Esophagus squamous epithelium (tissue), 4 donors: ENCODE measurements around the gene CANX.

Source experiments
- POLR2A ChIP-seq, 4 donors: fragments of 450-650 bp; IDR thresholded peaks; one replicate each; pipeline ENCODE4 v1.6.1; 2017; ENCODE audit warnings: antibody characterized with exemption in 4 of 4, mild to moderate bottlenecking in 4 of 4, moderate library complexity in 3 of 4
- TF ChIP-seq, protein P1 (sequence below), 6 experiments: fragments of 450-650 bp in 4 of 6; fragments of 200-600 bp in 2 of 6; sonication (generic) in 2 of 6; IDR thresholded peaks; one replicate each; pipeline ENCODE4 v1.5.1; 2016 to 2019; ENCODE audit warnings: antibody characterized with exemption in 6 of 6, mild to moderate bottlenecking in 4 of 6, moderate library complexity in 4 of 6

DNA sequence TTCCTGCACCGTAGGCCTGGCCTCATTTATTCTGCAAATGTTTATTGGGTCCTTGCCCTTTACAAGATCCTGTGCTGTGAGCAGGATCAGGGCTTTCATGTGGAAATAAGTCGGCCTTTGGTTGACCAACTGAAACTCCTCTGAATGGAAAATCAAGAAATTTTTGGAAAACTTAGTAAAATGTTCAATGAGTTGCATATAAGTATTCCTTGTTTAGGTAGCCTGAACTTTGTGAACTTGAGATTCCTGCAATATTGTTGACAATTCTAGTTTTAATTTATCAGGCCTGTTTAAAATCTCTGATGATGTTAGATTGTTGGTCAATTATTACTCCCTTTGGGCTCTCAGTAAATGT, 35.0 kb downstream of the CANX start:
- TF ChIP-seq, protein P1, sequence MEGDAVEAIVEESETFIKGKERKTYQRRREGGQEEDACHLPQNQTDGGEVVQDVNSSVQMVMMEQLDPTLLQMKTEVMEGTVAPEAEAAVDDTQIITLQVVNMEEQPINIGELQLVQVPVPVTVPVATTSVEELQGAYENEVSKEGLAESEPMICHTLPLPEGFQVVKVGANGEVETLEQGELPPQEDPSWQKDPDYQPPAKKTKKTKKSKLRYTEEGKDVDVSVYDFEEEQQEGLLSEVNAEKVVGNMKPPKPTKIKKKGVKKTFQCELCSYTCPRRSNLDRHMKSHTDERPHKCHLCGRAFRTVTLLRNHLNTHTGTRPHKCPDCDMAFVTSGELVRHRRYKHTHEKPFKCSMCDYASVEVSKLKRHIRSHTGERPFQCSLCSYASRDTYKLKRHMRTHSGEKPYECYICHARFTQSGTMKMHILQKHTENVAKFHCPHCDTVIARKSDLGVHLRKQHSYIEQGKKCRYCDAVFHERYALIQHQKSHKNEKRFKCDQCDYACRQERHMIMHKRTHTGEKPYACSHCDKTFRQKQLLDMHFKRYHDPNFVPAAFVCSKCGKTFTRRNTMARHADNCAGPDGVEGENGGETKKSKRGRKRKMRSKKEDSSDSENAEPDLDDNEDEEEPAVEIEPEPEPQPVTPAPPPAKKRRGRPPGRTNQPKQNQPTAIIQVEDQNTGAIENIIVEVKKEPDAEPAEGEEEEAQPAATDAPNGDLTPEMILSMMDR (IDR thresholded peaks at IDR 0.05) = no peak
- no peak for TF ChIP-seq POLR2A (IDR thresholded peaks at IDR 0.05)
